ENCODE measurements around the gene DDX25.

- no peak for TF ChIP-seq CTCF (conservative IDR thresholded peaks at IDR 0.05)
- no peak for TF ChIP-seq EZH2 (IDR thresholded peaks at IDR 0.05; ENCODE audit: low read depth)
Observed at GRCh38 chr11:125968354-125968753, 64.0 kb downstream of the DDX25 start.

All from PC-9 (cell line).